Ectodermal cell (in vitro differentiated cells): ENCODE data around the gene ZNF827. TPM values are rescaled to one million over a fixed set of nuclear protein-coding genes. Genes with fewer than 3 reads are reported as not detected.

ENCODE experiments used
- H3K27ac ChIP-seq: 2 replicates; pipeline ENCODE4 v1.7.0; 2013; ENCODE audit warnings: mild to moderate bottlenecking, low read depth, low read length; ENCODE audit not compliant: insufficient read depth, poor library complexity, severe bottlenecking
- H3K27me3 ChIP-seq: 2 replicates; pipeline ENCODE4 v1.7.0; 2013; ENCODE audit warnings: mild to moderate bottlenecking, low read length; ENCODE audit not compliant: insufficient read depth, control insufficient read depth, poor library complexity, severe bottlenecking
- H3K36me3 ChIP-seq: one replicate; pipeline ENCODE4 v1.7.0; 2013; ENCODE audit warnings: low read length; ENCODE audit not compliant: control insufficient read depth, insufficient read depth
- H3K4me1 ChIP-seq: one replicate; pipeline ENCODE4 v1.7.0; 2013; ENCODE audit warnings: low read length; ENCODE audit not compliant: control insufficient read depth, insufficient read depth
- H3K4me3 ChIP-seq: 2 replicates; pipeline ENCODE4 v1.7.0; 2013; ENCODE audit warnings: low read depth, low read length, control low read depth; ENCODE audit not compliant: insufficient read depth
- H3K9me3 ChIP-seq: 2 replicates; pipeline ENCODE4 v1.7.0; 2013; ENCODE audit warnings: mild to moderate bottlenecking, low read length, moderate library complexity; ENCODE audit not compliant: control insufficient read depth
- whole genome bisulfite sequencing, 2 experiments: methylation state at CpG; one replicate each; pipeline ENCODE4 v1.1.7; 2013; ENCODE audit warnings: missing lambda C conversion rate in 2 of 2; 5-methylcytosine and 5-hydroxymethylcytosine counted together
- polyA plus RNA-seq, 4 experiments: library from polyadenylated mRNA; stranded (reverse); fragments of 50-300 nt; gene quantifications; one replicate each; pipeline ENCODE4 v1.2.3, GENCODE V29; 2013

Gene ZNF827, protein sequence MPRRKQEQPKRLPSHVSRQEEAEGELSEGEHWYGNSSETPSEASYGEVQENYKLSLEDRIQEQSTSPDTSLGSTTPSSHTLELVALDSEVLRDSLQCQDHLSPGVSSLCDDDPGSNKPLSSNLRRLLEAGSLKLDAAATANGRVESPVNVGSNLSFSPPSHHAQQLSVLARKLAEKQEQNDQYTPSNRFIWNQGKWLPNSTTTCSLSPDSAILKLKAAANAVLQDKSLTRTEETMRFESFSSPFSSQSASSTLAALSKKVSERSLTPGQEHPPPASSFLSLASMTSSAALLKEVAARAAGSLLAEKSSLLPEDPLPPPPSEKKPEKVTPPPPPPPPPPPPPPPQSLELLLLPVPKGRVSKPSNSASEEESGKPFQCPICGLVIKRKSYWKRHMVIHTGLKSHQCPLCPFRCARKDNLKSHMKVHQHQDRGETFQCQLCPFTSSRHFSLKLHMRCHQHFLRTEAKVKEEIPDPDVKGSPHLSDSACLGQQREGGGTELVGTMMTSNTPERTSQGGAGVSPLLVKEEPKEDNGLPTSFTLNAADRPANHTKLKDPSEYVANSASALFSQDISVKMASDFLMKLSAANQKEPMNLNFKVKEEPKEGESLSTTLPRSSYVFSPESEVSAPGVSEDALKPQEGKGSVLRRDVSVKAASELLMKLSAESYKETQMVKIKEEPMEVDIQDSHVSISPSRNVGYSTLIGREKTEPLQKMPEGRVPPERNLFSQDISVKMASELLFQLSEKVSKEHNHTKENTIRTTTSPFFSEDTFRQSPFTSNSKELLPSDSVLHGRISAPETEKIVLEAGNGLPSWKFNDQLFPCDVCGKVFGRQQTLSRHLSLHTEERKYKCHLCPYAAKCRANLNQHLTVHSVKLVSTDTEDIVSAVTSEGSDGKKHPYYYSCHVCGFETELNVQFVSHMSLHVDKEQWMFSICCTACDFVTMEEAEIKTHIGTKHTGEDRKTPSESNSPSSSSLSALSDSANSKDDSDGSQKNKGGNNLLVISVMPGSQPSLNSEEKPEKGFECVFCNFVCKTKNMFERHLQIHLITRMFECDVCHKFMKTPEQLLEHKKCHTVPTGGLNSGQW
- 16.7 TPM for polyA plus RNA-seq (2013, experiment 1 of 4)
- polyA plus RNA-seq (2013, experiment 2 of 4) = 17.7 TPM
- polyA plus RNA-seq (2013, experiment 3 of 4) = 13.1 TPM
- polyA plus RNA-seq (2013, experiment 4 of 4) = 19.0 TPM

- Histone ChIP-seq H3K36me3 (no peaks in the 10 kb centered on the region), H3K4me1 (peaks cover 7% of the 10 kb centered on the region), H3K27me3 (peaks cover 17% of the 10 kb centered on the region), H3K4me3 (peak within 1 kb of the TSS; percentile 70), H3K9me3 (no peaks in the 10 kb centered on the region), H3K27ac (peak within 1 kb of the TSS; percentile 62)
- WGBS, 2 experiments = 0 to 1% methylated on average over 29 to 34 of the region's 34 CpGs
These were observed at the start of gene ZNF827 for GRCh38 chr4:145938618-145939440. TSS of gene ZNF827 (minus strand) at chr4:145938823. CDS start at chr4:145938407, 416 bp downstream.

DNA sequence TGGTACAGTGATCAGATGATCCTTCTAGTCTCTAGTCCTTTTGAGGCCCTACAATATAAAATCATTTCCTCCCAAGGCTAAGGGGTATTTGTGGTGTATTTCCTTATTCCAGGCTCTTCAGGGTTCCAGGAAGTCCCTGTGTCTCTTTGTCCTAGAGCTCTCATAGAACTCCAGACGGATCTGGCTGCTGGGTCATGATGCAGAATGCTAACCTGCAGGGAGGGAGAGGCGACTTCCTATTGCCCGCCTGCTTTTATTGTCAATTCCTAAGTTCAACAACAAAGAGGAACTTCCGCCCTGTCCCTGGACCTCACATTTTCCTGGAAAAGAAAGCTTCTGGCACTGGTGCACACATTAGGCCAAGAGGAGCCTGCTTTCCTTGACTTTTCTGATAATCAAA lies 45.9 kb upstream of the ZNF827 start:
- WGBS, 2 experiments = 64 to 78% methylated on average over 4 of the region's 4 CpGs
- no peaks in the 10 kb centered on the region for H3K4me1 ChIP-seq
- H3K36me3 ChIP-seq = no peaks in the 10 kb centered on the region
- no peaks in the 10 kb centered on the region for H3K9me3 ChIP-seq
- no peaks in the 10 kb centered on the region for H3K27me3 ChIP-seq
- no peak overlapping the region for H3K4me3 ChIP-seq
- H3K27ac ChIP-seq = no peak overlapping the region

GRCh38 chr4:145982791-145983190 lies 44.2 kb upstream of the ZNF827 start:
- H3K9me3 ChIP-seq = no peaks in the 10 kb centered on the region
- WGBS, 2 experiments = 93 to 98% methylated on average over 4 of the region's 4 CpGs
- no peak overlapping the region for H3K4me3 ChIP-seq
- H3K36me3 ChIP-seq = no peaks in the 10 kb centered on the region
- no peaks in the 10 kb centered on the region for H3K27me3 ChIP-seq
- H3K4me1 ChIP-seq = no peaks in the 10 kb centered on the region
- H3K27ac ChIP-seq = no peak overlapping the region

DNA sequence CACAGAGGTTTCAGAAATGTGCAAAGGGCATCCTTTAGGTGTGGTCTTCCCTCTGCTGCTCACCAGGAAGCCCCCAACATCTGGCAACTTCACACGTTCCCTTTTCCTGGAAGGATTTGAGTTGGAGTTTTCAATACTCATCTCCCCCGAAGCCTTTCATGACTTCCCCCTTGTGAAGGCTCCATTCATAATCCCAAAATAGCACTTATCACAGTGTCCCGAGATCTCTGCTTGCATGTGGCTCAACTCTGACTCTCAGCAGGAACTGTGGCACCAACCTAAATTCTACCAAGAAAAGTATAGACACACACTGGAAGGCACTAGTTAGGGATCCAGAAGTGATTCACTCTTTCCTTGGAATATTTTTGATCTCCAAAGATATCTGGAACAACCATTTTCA lies 40.5 kb upstream of the ZNF827 start:
- H3K4me1 ChIP-seq = no peaks in the 10 kb centered on the region
- no peaks in the 10 kb centered on the region for H3K36me3 ChIP-seq
- H3K9me3 ChIP-seq = no peaks in the 10 kb centered on the region
- no peaks in the 10 kb centered on the region for H3K27me3 ChIP-seq
- H3K4me3 ChIP-seq = no peak overlapping the region
- no peak overlapping the region for H3K27ac ChIP-seq
- WGBS, 2 experiments = 84 to 92% methylated on average over 3 of the region's 3 CpGs

GRCh38 chr4:145976680-145977079 lies 38.1 kb upstream of the ZNF827 start:
- 93 to 95% methylated on average over 4 of the region's 4 CpGs for WGBS, 2 experiments
- no peaks in the 10 kb centered on the region for H3K9me3 ChIP-seq

DNA sequence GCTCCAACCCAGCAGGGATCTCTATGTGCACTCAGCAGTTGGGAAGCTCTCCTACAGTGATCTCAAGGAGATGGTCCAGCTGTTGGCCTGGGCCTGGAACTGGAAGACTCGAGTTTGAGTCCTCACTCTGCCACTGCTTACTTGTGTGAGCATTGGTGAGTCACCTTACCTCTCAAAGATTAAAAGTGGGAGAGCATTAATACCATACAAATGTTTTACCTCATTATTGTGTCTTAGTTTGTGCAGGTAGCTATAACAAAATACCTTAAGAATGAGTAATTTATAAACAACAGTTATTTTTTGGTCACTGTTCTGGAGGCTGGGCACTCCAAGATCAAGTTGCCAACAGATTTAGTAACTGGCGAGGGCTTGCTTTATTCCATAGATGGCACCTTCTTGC lies 21.4 kb upstream of the ZNF827 start:
- Histone ChIP-seq H3K9me3 (no peaks in the 10 kb centered on the region), H3K27me3 (no peaks in the 10 kb centered on the region), H3K36me3 (no peaks in the 10 kb centered on the region), H3K27ac (no peak overlapping the region), H3K4me3 (no peak overlapping the region), H3K4me1 (no peaks in the 10 kb centered on the region)
- WGBS, 2 experiments = 80 to 90% methylated on average over 2 of the region's 2 CpGs

More at GRCh38 chr4:145976680-145977079, 38.1 kb upstream of the ZNF827 start:
- Histone ChIP-seq H3K27ac (no peak overlapping the region), H3K4me3 (no peak overlapping the region), H3K36me3 (no peaks in the 10 kb centered on the region), H3K4me1 (no peaks in the 10 kb centered on the region), H3K27me3 (no peaks in the 10 kb centered on the region)

- no peaks in the 10 kb centered on the region for H3K27me3 ChIP-seq
- H3K27ac ChIP-seq = no peak overlapping the region
- 85 to 86% methylated on average over 1 of the region's 1 CpG for WGBS, 2 experiments
- no peaks in the 10 kb centered on the region for H3K4me1 ChIP-seq
- H3K9me3 ChIP-seq = no peaks in the 10 kb centered on the region
- no peak overlapping the region for H3K4me3 ChIP-seq
- no peaks in the 10 kb centered on the region for H3K36me3 ChIP-seq
These were observed 18.7 kb upstream of the ZNF827 start for GRCh38 chr4:145957302-145957701.

GRCh38 chr4:145956288-145956890 lies 17.8 kb upstream of the ZNF827 start:
- H3K4me3 ChIP-seq = no peak overlapping the region
- H3K27ac ChIP-seq = no peak overlapping the region
- no peaks in the 10 kb centered on the region for H3K27me3 ChIP-seq
- H3K36me3 ChIP-seq = no peaks in the 10 kb centered on the region
- H3K4me1 ChIP-seq = no peaks in the 10 kb centered on the region
- 50 to 51% methylated on average over 3 of the region's 3 CpGs for WGBS, 2 experiments
- H3K9me3 ChIP-seq = no peaks in the 10 kb centered on the region

DNA sequence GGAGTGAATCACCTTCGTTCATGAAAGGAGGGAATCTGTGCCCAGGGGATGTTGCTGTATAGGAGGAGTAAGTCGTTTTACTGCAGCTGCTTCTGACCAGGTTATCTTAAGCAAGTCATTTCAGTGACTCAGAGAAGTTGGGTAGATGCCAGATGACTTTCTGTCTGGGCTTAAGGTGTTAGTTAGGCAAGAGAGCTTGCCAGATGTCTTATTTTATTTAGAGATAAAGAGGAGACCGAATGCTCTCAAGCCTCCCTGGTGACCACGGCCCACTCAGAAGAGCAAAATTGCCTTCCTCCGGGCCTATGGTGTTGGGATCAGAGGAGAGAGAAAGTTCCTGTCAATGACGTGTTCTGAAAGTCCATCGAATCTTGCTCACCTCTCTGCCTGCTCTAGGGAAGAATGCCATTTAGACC lies 16.3 kb upstream of the ZNF827 start:
- Histone ChIP-seq H3K27me3 (no peaks in the 10 kb centered on the region), H3K4me3 (no peak overlapping the region), H3K27ac (no peak overlapping the region), H3K36me3 (no peaks in the 10 kb centered on the region), H3K4me1 (no peaks in the 10 kb centered on the region), H3K9me3 (no peaks in the 10 kb centered on the region)
- 92 to 94% methylated on average over 7 of the region's 7 CpGs for WGBS, 2 experiments
